Measurements from ENCODE around the gene CLTCL1. TPM values are rescaled to one million over a fixed set of nuclear protein-coding genes. Genes with fewer than 3 reads are reported as not detected.
A peak's percentile ranks its signal among the peaks of the same experiment; 100 is the strongest.

The CLTCL1 gene
- total and polyA plus RNA-seq, 10 donors: 1.0 to 12.4 (median 6.1) TPM

DNA sequence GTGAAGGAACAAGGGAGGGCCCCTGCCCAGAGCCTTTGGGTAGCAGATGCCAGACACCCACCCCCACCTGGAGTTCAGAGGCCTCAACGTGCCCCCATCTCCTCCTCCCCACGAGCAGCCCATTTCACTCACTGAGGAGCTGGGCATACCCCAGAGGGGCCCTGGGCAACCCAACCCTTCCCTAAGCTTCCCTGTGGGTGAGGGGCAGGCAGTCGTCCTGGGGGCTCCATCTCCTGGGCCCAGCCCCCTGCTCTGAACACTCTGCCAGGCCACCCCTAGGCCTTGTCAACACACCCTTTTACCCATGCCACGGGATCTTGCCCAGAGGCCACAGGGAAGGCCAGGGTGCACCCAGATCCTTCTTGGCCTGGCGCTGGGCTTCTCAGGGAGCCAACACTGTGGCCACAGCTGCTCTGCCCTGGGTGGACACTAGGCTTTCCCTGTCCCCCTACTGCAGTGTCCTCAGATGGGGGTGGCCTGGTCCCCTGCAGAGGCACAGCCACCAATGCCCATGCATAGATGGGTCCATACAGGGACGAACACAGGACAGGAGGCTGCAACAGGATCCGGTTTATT is 116.4 kb downstream of the CLTCL1 start:
- TF ChIP-seq, protein P1, sequence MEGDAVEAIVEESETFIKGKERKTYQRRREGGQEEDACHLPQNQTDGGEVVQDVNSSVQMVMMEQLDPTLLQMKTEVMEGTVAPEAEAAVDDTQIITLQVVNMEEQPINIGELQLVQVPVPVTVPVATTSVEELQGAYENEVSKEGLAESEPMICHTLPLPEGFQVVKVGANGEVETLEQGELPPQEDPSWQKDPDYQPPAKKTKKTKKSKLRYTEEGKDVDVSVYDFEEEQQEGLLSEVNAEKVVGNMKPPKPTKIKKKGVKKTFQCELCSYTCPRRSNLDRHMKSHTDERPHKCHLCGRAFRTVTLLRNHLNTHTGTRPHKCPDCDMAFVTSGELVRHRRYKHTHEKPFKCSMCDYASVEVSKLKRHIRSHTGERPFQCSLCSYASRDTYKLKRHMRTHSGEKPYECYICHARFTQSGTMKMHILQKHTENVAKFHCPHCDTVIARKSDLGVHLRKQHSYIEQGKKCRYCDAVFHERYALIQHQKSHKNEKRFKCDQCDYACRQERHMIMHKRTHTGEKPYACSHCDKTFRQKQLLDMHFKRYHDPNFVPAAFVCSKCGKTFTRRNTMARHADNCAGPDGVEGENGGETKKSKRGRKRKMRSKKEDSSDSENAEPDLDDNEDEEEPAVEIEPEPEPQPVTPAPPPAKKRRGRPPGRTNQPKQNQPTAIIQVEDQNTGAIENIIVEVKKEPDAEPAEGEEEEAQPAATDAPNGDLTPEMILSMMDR (IDR thresholded peaks at IDR 0.05 in 8 of 11, conservative IDR thresholded peaks at IDR 0.05 in 3 of 11): no peak
- no peak for TF ChIP-seq POLR2AphosphoS5 (IDR thresholded peaks at IDR 0.05)
- no peak for TF ChIP-seq POLR2A (IDR thresholded peaks at IDR 0.05)
- Histone ChIP-seq H3K4me3 (no peak overlapping the region), H3K9me3 (no peaks in the 10 kb centered on the region), H3K27ac (peak overlapping the region in 6 of 8 donors; percentile 19 to 91 (median 61)), H3K27me3 (replicated peaks in 1 of 7) (peaks cover 0 to 9% (median 0%) of the 10 kb centered on the region in 7 donors), H3K36me3 (peaks cover 0 to 18% (median 0%) of the 10 kb centered on the region in 6 donors), H3K4me1 (peaks cover 51 to 93% (median 77%) of the 10 kb centered on the region in 6 donors)
- DNase-seq: no peak
- WGBS, 5 donors: 59 to 94% (median 83%) methylated on average over 3 to 7 of the region's 7 CpGs
- intact Hi-C loops (cut with DNase I; ENCODE audit: low total_unique reads): no loop called here

DNA sequence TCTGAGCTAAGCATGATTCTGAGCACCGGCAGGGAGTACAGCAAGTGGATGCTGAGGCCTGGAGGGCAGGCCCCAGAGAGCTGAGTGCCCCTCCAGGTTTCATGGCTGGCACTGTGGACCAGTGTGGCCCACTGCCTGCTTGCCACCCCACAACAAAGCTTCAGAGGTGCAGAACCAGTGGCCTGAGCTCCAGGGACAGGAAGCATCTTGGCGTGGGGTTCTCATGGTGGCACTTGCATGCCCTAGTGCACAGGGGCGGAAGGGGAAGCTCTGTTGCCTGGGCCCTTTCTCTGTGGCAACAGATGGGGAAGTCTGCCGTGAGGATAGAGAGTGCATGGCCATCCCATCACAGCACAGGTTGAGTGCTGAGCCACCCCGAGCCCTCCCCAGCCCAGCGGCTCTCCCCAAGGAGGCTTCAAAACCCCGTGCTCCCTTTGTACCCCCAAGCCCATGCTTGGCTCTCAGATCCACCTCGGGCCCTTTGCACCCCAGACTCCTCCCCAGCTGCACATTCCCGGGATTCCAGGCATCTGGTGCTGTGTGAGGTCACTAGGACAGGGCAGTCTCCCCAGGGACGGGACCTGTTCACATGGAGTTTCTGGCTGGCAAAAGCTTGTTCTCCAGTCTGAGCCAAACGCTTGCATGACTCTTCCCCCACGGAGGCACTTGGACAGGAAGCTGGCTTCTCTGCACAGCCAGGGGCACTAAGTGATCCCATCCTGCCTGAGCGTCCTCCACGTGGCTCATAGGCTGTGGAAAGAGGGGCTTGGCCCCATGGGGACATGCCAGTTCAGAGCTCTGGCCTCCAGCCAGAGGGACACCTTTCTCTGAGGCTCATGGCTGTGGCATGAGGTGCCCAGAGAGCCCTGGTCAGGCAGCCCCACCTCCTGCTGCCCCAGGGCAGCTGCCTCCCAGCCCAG is 117.2 kb downstream of the CLTCL1 start:
- H3K27ac ChIP-seq: peak overlapping the region in 7 of 8 donors; percentile 15 to 91 (median 60)
- TF ChIP-seq, protein P1 (IDR thresholded peaks at IDR 0.05 in 8 of 11, conservative IDR thresholded peaks at IDR 0.05 in 3 of 11): no peak
- TF ChIP-seq POLR2A (IDR thresholded peaks at IDR 0.05): no peak
- TF ChIP-seq POLR2AphosphoS5 (IDR thresholded peaks at IDR 0.05): peak; percentile 35 to 60 (median 56)
- no peaks in the 10 kb centered on the region for H3K9me3 ChIP-seq
- WGBS, 5 donors: 31 to 50% (median 40%) methylated on average over 8 to 14 of the region's 14 CpGs
- H3K27me3 ChIP-seq (replicated peaks in 1 of 7): peaks cover 0 to 16% (median 6%) of the 10 kb centered on the region in 7 donors
- H3K4me1 ChIP-seq: peaks cover 48 to 93% (median 80%) of the 10 kb centered on the region in 6 donors
- DNase-seq: peak; percentile 90
- peaks cover 0 to 18% (median 0%) of the 10 kb centered on the region in 6 donors for H3K36me3 ChIP-seq
- H3K4me3 ChIP-seq: peak overlapping the region in 2 of 8 donors; percentile 3 to 40
- intact Hi-C loops (cut with DNase I; ENCODE audit: low total_unique reads): no loop called here

DNA sequence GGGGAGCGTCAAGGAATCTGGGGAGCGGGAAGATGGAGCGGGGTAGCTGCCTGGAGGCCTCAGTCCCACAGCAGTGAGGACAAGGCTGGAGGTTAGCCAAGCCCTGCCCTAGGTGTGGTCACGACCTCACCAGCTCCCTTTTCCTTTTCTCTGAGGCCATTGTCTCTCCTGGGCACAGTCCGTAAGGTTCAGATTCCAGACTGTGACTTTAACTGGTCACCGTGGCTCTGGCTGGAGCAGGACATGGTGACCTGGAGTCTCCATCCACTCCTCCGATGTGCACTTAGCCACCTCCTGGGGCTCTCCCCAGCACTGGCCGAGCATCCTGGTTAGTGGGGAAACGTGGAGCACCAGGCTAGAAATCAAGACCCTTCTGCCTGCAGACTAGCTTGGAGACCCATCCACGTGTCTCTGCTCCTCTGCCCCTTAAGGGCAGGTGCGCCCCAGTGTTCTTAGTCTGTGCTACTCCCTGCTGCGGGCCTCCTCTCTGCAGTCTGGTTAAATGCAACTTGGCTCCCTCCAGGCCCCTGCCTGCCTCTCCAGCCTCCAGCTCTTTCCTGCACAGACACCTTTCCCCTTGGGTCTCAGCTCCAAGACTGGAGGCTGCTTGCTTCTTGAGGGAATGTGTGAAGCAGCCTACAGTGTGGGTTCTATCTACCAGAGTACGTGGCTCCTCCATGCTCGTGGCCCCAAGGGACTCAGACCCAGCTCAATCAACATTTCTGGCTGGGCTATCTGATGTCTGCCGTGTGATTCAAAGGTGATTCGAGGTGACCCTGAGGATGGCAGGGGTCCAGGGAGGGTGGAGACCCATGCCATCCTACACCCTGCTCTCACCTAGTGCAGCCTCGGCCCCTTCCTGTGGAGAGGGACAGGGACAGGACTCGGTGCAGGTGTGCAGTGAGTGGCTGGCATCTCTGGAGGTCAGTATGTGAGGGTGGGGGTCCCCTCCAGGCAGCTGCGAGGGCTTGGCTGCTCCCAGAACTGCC is 118.2 kb downstream of the CLTCL1 start:
- Histone ChIP-seq H3K9me3 (no peaks in the 10 kb centered on the region), H3K4me1 (peaks cover 44 to 93% (median 79%) of the 10 kb centered on the region in 6 donors), H3K36me3 (peaks cover 0 to 18% (median 0%) of the 10 kb centered on the region in 6 donors), H3K4me3 (peak overlapping the region in 3 of 8 donors; percentile 94 to 100 (median 95)), H3K27ac (peak overlapping the region in 6 of 8 donors; percentile 15 to 91 (median 61)), H3K27me3 (replicated peaks in 1 of 7) (peaks cover 0 to 27% (median 14%) of the 10 kb centered on the region in 7 donors)
- intact Hi-C loops (cut with DNase I; ENCODE audit: low total_unique reads): no loop called here
- TF ChIP-seq POLR2AphosphoS5 (IDR thresholded peaks at IDR 0.05) (no peak), POLR2A (IDR thresholded peaks at IDR 0.05) (no peak)
- TF ChIP-seq, protein P1 (IDR thresholded peaks at IDR 0.05 in 8 of 11, conservative IDR thresholded peaks at IDR 0.05 in 3 of 11): no peak
- DNase-seq: peak; percentile 74
- WGBS, 5 donors: 64 to 83% (median 80%) methylated on average over 16 to 19 of the region's 19 CpGs
